ENCODE data around the gene COPS8.

Gene COPS8

GRCh38 chr2:237074211-237074993 lies 11.3 kb upstream of the COPS8 start:
- no peak for TF ChIP-seq CTCF (conservative IDR thresholded peaks at IDR 0.05; ENCODE audit: low read length)
- DNase-seq (ENCODE audit: low read depth): no peak
- H3K4me3 ChIP-seq (ENCODE audit: low read length): no peak overlapping the region

- TF ChIP-seq CTCF (conservative IDR thresholded peaks at IDR 0.05; ENCODE audit: low read length): no peak
- no peak for DNase-seq (ENCODE audit: low read depth)
- H3K4me3 ChIP-seq (ENCODE audit: low read length): no peak overlapping the region
These were observed 9.7 kb upstream of the COPS8 start for GRCh38 chr2:237075749-237076599.

DNA sequence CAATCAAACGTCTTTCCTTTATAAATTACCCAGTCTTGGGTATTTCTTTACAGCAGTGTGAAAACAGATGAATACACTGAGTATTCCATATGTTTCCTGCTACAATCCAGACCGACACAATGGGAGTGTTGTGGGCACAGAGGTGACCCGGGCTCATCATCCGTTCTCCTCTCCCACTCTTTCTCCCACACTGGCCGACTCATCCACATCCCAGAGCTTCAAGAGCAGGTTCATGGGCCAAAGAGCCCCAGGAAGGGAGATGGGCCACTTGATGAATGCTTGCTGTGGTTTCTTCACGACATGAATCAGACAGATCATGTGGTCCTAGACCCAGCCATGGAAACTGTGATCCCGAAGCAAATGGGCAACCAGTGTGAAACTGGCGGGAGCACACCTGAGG lies 4.1 kb upstream of the COPS8 start:
- TF ChIP-seq CTCF (conservative IDR thresholded peaks at IDR 0.05; ENCODE audit: low read length): no peak
- DNase-seq (ENCODE audit: low read depth): no peak
- no peak overlapping the region for H3K4me3 ChIP-seq (ENCODE audit: low read length)

DNA sequence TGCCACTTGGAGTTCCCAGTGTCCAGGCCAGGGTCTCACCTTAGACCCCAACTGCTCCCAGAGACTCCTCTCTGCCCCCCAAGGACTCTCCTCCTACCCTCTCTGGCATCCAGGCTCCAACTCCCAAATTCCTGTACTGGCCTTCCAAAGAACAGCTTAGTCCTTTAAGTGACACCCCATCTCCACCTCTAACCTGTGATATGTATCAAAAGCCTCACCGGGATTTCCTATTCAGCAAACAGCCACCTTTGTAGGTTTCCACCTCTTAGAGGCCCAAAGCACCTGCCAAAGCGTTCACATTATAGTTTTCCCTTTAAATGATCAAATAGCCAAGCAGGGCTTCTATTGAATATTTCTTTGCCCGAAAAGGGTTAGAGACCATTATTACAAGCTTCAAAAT lies 2.7 kb upstream of the COPS8 start:
- no peak for TF ChIP-seq CTCF (conservative IDR thresholded peaks at IDR 0.05; ENCODE audit: low read length)
- no peak overlapping the region for H3K4me3 ChIP-seq (ENCODE audit: low read length)
- DNase-seq (ENCODE audit: low read depth): no peak

DNA sequence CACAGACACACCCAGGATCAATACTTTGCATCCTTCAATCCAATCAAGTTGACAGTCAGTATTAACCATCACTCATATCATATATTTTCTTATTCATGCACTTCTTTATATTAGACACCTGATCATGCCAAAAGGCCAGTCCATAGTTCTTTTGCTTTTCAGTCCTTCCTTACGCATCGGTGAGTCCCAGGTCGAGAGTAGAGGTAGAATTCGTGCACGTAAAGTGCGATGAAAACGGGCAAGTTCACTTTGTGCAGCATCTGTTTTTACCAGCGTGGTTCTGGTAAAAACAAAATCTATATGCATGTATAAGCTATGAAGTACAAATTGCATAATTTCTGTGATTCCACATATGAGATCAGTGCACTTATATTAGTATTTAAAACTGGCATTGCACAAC lies 1.2 kb upstream of the COPS8 start:
- H3K4me3 ChIP-seq (ENCODE audit: low read length): peak overlapping the region; percentile 94
- no peak for TF ChIP-seq CTCF (conservative IDR thresholded peaks at IDR 0.05; ENCODE audit: low read length)
- DNase-seq (ENCODE audit: low read depth): no peak

GRCh38 chr2:237090906-237091305 lies 5.2 kb downstream of the COPS8 start:
- TF ChIP-seq CTCF (conservative IDR thresholded peaks at IDR 0.05; ENCODE audit: low read length): no peak
- no peak for DNase-seq (ENCODE audit: low read depth)
- H3K4me3 ChIP-seq (ENCODE audit: low read length): no peak overlapping the region
